GM18511 (cell line): ENCODE measurements around the gene WNT5A.

ENCODE experiments used
- ATAC-seq: cut with Tn5 transposase; IDR thresholded peaks from one replicate; pipeline ENCODE4 v1.9.1; 2021; ENCODE audit warnings: mild to moderate bottlenecking, moderate library complexity; ENCODE audit not compliant: unreplicated experiment

WNT5A gene

GRCh38 chr3:55486857-55487380 is at the start of gene WNT5A:
WNT5A (minus strand) TSS chr3:55487306; CDS start chr3:55486985, 321 bp downstream.
- ATAC-seq: no peak

- no peak for ATAC-seq
Measured at GRCh38 chr3:55534876-55535275, 47.8 kb upstream of the WNT5A start.

DNA sequence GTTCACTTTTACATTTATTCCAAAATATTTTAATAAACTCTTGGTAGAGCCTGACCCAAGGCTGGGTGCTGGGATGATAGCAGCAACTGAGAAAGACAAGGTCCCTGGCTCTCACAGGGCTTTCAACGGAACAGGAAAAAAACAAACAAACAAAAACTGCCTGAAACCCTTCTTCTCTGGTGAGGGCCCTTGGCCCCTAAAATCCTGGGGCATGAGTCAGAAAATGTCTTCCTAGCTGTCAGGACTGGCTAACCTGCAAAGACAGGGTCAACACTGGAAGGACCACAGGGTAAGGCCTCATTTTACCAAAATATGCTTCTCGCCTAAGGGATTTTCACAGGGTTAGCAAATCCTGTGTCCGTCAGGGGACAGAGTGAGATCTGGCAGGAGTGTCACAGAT is 45.7 kb upstream of the WNT5A start:
- ATAC-seq: no peak

DNA sequence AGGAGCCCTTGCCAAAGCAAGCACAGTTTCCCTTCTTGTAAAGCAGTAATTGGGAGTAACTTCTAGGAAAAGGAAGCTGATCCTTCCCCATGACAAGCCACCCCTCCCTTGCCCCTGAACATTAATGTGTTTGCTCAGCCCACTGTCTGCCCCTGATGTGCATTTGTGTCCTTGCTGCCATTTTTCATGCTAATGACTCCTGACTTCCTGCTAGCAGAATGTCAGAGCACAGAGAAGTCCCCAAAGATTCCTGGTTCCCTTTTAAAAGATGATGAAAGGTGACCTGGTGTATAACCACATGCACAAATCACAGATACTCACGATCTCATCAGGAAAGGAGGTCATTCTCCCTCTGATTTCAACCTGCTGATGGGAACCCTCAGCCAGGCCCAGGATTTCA is 44.2 kb upstream of the WNT5A start:
- ATAC-seq: no peak

GRCh38 chr3:55527361-55527760 is 40.3 kb upstream of the WNT5A start:
- ATAC-seq: no peak

DNA sequence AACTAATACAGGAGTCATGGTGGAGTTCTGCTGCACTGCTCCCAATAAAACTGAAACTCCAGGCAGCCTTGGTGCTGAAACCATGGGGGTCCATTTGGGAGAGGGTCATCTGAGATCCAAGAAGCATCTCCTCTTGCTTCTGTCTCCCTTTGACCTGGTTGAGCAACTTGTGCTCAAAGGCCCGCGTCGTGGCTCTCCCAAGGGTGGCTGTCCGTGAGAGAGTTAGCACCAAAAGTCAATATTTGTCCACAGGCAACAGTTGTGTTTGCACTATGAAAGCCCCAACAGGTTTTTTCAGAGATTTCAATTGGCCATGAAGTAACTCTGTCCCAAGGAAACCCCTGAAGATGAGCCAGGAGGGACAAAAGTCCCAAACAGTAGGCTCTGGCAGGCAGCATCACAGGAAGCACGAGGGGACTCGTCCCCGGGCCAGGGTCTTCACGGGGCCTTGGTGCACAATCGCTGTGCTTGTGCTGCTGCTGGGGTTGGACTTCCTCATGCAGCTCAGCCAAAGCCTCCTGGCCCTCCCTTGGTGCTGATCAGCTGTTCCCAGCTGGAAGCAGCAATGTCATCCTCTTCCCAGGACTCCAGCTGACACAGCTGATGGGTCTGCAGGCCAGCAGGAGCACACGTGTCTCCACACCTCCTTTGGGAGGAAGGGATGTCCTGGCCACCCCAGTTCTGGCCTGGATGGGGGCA is 39.4 kb upstream of the WNT5A start:
- ATAC-seq: no peak

- no peak for ATAC-seq
Measured at GRCh38 chr3:55525436-55525835, 38.3 kb upstream of the WNT5A start.

DNA sequence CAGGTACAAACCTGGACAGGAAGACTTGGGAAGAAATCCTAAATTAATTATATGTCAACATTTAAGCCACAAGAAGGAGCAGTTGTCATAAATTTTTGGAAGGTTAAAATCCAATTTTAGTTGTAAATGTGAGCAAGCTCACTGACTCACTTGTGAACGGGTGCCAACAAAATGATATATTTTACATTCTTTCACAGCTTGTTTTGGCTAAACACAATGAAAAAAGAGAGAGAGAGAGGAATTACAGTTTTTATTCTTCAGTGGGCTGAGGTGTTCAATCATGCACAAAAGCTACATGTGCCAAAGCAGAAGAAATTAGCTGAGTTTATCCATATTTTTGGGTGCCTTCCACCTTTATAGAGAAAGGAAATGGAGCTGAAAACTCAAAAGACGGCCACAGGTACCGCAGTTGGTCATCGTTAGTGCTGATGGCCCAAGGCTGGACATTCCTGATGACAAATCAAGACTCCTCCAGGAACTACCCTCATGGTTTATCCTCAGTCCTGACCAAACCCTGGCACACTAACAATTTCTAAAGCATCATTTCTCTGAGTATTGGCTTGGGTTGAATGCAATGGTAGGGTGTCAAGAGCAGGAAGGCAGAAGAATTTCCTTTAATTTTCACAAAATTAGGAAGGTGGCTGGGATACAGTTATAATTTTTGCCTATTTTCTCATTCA is 37.6 kb upstream of the WNT5A start:
- ATAC-seq: no peak

DNA sequence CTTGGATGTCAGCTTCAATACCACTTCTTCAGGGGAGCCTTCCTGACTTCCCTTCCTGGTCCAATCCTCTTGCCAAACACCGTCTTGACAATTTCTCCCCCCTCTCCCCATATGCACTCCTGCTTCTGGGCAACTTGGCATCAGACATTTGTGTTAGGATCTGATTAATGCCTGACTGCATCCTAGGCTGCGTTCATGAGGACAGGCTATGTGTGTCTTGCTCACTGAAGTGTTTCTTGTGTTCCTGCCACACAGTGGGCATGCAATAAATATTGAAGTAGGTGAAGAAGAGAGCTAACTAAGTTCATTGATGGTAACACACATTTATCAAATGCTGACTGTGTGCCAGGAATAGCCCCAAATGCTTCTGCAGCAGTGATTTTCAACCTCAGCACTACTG is 36.4 kb upstream of the WNT5A start:
- no peak for ATAC-seq

DNA sequence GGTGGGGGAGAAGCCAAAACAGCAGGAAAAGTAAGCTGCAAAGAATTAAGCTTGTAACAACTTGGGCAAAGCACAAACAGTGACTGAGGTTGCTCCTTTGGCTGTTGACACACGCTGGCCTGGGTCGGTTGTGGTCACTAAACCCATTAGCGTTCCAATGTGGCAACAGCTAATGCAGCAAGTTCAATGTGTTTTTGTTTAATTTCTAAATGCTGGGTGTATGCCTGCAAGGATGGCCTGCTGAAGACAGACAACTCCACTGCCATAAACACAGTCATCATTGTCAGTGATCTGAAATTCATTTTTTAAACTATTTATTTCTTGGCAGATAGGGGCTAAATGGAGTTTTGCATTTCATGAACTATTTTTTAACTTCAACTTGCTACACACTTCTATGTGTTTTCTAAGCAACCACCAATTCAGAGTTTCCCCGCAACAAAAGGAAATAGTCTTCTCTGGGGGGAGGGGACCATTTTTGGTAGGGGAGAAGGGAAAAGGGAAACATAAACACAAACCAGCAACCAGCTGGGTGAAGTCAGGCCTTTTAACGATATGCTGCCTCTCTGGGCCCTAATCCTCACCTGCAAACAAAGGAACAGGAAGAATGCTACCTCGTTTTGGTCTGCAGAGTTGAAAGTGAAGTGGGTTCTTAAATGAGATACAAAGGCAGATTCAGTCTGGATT is 34.8 kb upstream of the WNT5A start:
- no peak for ATAC-seq

DNA sequence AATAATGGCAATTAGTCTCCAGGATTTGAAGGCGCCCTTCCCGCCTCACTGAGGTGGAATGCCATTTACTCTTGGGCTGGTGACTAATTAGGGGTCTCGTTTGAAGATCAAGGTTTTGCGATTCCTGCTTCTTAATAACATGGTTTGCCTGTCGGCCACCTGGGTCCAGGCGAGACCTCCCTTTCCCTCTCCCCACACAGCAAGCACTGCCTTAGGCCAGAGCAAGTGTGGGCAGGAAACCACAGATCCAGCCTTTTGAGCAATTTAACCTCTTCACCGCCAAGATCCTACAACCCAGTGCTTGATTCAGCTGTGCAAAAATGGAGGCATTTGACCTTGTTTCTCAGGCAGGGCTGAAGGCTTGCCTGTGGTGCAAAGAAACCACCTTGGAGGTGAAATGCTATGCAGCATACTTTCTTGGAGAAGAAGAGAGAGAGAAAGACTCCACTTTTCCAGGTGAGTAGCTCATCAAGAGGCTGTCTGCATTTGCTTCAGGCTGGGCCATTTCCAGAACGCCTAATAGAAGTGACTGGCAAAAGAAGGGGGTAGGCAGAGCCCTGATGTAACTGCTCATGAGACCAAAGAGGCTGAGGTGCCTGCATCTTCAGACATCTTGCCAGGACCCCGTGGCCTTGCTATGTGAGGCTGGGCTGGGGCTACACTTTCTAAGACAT is 34.1 kb upstream of the WNT5A start:
- ATAC-seq: no peak

GRCh38 chr3:55519019-55519418 is 31.9 kb upstream of the WNT5A start:
- ATAC-seq: no peak

- ATAC-seq: no peak
Measured at GRCh38 chr3:55518451-55518850, 31.3 kb upstream of the WNT5A start.

DNA sequence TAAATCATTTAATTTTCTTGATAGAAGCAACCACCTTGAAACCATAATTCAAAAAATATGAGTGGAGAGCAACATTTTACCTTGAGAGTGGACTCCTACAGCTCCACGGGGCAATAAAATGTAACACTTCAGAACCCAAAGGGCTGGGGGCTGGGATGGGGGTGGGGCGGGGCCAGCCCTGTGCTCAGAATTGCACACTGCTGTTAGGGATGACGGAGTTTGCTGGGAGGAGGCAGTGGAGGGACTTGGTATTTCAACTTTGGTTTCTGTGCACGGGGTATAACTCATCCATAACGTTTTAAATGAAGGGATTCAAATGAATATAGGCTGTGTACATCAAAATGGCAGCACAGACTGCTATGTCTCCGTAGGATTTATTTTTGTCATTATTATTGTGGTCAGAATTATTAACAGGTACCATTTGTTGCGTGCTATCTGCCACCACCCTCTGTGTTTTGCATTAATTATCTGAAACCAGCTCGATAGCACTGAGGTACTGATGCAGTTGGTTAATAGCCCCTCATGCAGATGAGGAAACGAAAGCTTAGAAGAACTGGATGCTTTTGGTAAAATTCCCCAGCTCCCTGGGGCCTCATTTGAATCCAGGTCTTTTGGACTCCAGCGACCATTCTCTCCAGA is 29.4 kb upstream of the WNT5A start:
- no peak for ATAC-seq

- no peak for ATAC-seq
Measured at GRCh38 chr3:55515550-55516246, 28.6 kb upstream of the WNT5A start.

DNA sequence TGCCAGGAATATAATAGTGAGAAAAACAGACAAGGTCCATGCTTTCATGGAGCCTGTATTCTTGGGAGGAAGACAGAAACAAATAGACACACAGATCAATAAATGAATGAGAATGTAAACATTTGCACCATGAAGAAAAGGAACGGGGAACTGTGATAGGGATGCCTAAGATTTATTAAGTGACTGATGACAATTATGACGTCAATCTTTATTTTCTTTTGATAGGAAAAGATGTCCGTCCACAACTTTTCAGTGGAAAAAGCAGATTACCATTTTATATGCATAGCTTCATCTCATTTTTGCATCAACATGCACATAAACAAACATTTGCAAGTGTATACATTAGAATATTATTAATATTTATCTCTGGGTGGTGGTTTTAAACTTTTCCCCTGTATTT is 27.9 kb upstream of the WNT5A start:
- ATAC-seq: no peak

DNA sequence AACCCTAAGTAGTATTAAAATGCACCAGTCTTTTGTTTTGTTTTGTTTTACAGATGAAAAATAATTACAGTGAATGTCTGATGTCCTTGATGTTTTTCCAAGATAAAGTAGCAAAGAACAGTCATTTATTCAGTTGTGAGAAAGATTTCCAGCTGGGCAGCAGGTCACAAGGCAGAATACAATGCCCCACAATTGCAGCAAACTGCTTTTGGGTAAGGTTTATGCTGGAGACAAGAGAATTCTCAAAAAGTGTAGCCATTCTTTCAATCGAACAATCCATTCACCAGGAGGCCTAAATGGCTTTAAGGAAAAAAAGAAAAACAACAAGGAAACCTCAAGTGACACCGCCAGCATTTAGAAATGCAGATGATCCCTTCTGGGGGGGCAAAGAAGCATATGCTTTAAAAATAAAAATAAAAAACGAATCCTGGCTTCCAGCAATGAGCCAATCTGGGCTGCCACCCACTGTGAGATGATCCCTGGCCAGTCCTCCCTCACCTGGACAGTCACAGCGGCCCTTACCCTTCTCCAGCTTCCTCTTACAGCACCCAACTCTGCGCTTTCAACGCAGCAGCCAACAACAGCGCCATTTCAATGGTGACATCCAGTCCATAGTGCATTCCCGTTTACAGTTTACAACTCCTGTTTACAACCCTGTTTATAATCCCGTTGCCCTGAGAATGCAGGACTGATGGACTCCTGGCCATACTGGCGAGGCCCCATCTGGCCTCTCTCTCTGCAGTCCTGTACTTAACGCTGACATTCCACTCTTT is 25.7 kb upstream of the WNT5A start:
- no peak for ATAC-seq

DNA sequence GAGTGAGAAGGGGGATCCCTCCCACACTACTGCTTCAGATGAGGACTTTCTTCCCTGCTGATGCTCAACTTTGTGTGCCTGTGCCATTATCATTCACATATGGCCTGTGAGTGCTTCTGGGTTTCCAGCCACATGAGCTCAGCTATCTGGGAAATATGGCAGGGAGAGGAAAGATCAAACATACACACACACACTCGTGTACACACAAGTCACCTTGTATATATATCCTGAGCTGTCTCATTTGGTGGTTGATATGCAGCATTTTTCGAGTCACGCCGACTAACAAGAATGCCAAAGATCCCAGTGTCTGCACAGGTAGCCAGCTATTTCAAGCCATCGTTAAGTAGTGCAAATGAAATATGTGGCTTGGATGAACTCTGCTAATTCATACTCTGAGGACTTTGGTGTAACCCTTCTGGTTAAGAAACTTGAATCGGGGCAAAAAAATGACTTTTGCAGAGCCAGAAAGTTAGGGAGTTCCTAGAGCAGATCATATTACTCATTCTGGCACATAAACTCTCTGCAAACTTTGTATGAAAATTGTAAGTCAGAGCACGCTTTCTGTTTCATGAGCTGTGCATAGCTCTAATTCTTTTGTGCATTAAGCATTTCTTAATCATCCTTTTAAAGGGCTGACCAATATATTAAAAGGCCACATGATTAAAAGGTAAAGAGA is 24.9 kb upstream of the WNT5A start:
- ATAC-seq: no peak

GRCh38 chr3:55508335-55508734 is 21.2 kb upstream of the WNT5A start:
- ATAC-seq: no peak
